Measurements from ENCODE around the gene TGM3. TPM values are rescaled to one million over a fixed set of nuclear protein-coding genes. Genes with fewer than 3 reads are reported as not detected.
"Not testable (repeated sequence)": the region's sequence is repeated elsewhere in the genome, so short reads cannot be mapped to it uniquely, and the experiment has no call there.

TGM3 gene
- total RNA-seq, 2 donors from 2014 or later = 0.27 TPM; not detected in 1

DNA sequence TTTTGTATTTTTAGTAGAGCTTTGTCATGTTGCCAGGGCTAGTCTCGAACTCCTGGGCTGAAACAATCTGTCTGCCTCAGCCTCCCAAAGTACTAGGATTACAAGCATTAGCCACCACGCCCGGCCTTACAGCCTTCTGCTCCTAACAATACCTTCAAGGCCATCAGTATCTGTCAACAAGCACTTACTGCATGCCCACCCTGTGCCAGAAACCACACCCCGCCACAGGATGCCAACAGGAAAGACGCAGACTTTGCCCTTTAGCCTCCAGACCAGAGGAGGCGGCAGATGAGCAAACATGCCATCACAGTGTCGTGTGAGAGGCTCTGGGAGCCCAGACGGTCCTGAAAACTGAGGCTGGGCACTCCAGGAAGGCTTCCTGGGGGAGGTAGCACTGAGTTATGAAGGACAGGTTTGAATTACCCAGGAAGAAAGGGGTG lies 34.7 kb upstream of the TGM3 start:
- Histone ChIP-seq H3K9me3 (no peaks in the 10 kb centered on the region), H3K27me3 (replicated peaks; ENCODE audit: insufficient read depth) (no peaks in the 10 kb centered on the region), H3K36me3 (no peaks in the 10 kb centered on the region), H3K27ac (no peak overlapping the region), H3K4me3 (no peak overlapping the region), H3K4me1 (ENCODE audit: control insufficient read depth in 1 of 2, low read depth in 2 of 2) (no peaks in the 10 kb centered on the region)
- ATAC-seq (ENCODE audit: insufficient number of reproducible peaks, low FRiP score, low read depth) (no peak), DNase-seq (ENCODE audit: low spot score) (no peak)
- TF ChIP-seq, protein P1, sequence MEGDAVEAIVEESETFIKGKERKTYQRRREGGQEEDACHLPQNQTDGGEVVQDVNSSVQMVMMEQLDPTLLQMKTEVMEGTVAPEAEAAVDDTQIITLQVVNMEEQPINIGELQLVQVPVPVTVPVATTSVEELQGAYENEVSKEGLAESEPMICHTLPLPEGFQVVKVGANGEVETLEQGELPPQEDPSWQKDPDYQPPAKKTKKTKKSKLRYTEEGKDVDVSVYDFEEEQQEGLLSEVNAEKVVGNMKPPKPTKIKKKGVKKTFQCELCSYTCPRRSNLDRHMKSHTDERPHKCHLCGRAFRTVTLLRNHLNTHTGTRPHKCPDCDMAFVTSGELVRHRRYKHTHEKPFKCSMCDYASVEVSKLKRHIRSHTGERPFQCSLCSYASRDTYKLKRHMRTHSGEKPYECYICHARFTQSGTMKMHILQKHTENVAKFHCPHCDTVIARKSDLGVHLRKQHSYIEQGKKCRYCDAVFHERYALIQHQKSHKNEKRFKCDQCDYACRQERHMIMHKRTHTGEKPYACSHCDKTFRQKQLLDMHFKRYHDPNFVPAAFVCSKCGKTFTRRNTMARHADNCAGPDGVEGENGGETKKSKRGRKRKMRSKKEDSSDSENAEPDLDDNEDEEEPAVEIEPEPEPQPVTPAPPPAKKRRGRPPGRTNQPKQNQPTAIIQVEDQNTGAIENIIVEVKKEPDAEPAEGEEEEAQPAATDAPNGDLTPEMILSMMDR (IDR thresholded peaks at IDR 0.05) = no peak

DNA sequence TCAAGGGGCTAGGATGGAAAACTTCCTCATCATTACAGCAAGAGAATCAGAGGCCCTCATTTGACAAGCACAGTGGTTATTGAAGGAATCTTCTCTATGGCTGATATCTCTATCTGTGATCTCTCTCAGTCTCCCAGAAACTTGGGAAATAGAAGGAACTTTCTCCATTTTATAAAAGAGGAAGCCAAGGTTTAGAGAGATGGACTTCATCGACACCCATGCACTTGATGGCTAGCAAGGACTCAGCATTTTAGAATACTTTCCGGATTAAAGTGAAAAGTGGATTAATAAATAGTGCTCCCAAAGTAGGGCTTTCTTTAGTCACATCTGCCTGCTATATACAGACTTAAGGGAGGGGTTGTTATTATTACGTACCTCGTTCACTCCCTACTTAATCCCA lies 34.2 kb upstream of the TGM3 start:
- Histone ChIP-seq H3K27me3 (replicated peaks; ENCODE audit: insufficient read depth) (no peaks in the 10 kb centered on the region), H3K4me3 (no peak overlapping the region), H3K9me3 (no peaks in the 10 kb centered on the region), H3K4me1 (ENCODE audit: control insufficient read depth in 1 of 2, low read depth in 2 of 2) (no peaks in the 10 kb centered on the region), H3K36me3 (no peaks in the 10 kb centered on the region), H3K27ac (no peak overlapping the region)
- DNase-seq (ENCODE audit: low spot score) (no peak), ATAC-seq (ENCODE audit: insufficient number of reproducible peaks, low FRiP score, low read depth) (no peak)
- TF ChIP-seq, protein P1 (IDR thresholded peaks at IDR 0.05) = no peak

DNA sequence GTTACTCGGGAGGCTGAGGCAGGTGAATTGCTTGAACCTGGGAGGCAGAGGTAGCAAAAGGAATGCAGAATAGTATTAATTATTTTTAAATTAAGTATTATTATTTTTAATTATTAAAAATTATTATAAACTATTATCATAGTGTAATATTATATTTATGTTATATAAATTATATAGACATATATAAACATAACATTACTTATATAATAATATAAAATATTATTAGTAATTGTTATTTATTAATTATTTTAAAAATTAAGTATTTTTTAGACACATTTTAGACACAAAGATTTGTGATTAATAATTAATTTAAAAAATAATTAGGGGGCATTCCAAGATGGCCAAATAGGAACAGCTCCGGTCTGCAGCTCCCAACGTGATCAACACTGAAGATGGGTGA lies 31.7 kb upstream of the TGM3 start:
- TF ChIP-seq, protein P1 (IDR thresholded peaks at IDR 0.05) = no peak
- ATAC-seq (ENCODE audit: insufficient number of reproducible peaks, low FRiP score, low read depth) (no peak), DNase-seq (ENCODE audit: low spot score) (no peak)
- H3K9me3 ChIP-seq = no peaks in the 10 kb centered on the region
- H3K4me3 ChIP-seq = no peak overlapping the region
- H3K36me3 ChIP-seq = no peaks in the 10 kb centered on the region
- H3K27me3 ChIP-seq (replicated peaks; ENCODE audit: insufficient read depth) = no peaks in the 10 kb centered on the region
- no peaks in the 10 kb centered on the region for H3K4me1 ChIP-seq (ENCODE audit: control insufficient read depth in 1 of 2, low read depth in 2 of 2)
- H3K27ac ChIP-seq = no peak overlapping the region

DNA sequence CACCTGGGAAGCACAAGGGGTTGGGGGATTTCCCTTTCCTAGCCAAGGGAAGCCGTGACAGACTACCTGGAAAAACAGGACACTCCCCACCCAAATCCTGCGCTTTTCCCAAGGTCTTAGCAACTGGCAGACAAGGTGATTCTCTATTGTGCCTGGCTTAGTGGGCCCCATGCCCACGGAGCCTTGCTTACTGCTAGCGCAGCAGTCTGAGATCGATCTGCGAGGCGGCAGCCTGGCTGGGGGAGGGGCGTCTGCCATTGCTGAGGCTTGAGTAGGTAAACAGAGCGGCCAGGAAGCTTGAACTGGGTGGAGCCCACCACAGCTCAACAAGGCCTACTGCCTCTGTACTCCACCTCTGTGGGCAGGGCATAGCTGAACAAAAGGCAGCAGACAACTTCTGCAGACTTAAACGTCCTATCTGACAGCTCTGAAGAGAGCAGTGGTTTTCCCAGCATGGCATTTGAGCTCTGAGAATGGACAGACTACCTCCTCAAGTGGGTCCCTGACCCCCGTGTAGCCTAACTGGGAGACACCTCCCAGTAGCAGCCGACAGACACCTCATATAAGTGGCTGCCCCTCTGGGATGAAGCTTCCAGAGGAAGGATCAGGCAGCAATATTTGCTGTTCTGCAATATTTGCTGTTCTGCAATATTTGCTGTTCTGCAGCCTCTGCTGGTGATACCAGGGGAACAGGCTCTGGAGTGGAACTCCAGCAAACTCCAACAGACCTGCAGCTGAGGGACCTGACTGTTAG lies 31.0 kb upstream of the TGM3 start:
- H3K4me1 ChIP-seq (ENCODE audit: control insufficient read depth in 1 of 2, low read depth in 2 of 2); H3K9me3 ChIP-seq; H3K36me3 ChIP-seq; ATAC-seq (ENCODE audit: insufficient number of reproducible peaks, low FRiP score, low read depth); H3K27me3 ChIP-seq (replicated peaks; ENCODE audit: insufficient read depth); H3K4me3 ChIP-seq; H3K27ac ChIP-seq; DNase-seq (ENCODE audit: low spot score): not testable (repeated sequence)

DNA sequence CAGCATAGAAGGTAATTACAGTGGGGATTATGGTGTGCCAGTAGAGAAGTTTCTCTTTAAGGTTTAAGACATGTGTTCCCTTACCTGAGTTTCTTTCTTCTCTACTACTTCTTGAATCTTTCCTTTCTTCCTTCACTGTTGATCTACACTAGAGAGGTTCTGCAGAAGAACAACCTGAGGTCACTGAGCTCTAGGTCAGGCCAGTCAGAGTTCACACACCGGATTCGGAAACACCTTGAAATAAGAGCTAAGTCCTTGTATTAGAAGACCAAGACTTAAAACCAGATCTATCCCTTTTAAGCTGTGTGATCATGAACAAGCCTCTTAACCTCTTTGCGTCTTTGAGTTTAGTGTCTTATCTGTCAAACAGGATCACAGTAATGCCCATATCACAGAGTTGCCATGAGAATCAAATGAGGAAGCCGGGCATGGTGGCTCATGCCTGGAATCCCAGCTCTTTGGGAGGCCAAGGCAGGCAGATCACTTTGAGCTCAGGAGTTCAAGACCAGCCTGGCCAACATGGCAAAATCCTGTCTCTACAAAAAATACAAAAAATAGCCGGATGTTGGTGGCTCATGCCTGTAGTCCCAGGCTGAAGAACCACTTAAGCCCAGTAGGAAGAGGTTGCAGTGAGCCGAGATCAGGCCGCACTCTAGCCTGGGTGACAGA lies 22.0 kb upstream of the TGM3 start:
- no peak overlapping the region for H3K27ac ChIP-seq
- H3K27me3 ChIP-seq (replicated peaks; ENCODE audit: insufficient read depth) = no peaks in the 10 kb centered on the region
- TF ChIP-seq, protein P1 (IDR thresholded peaks at IDR 0.05) = no peak
- ATAC-seq (ENCODE audit: insufficient number of reproducible peaks, low FRiP score, low read depth) (no peak), DNase-seq (ENCODE audit: low spot score) (no peak)
- H3K4me1 ChIP-seq (ENCODE audit: control insufficient read depth in 1 of 2, low read depth in 2 of 2) = no peaks in the 10 kb centered on the region
- H3K9me3 ChIP-seq = no peaks in the 10 kb centered on the region
- H3K36me3 ChIP-seq = no peaks in the 10 kb centered on the region
- no peak overlapping the region for H3K4me3 ChIP-seq
